ENCODE data around the gene RIPK3. TPM values are rescaled to one million over a fixed set of nuclear protein-coding genes. Genes with fewer than 3 reads are reported as not detected.

RIPK3 gene
- polyA plus RNA-seq, 2 of the 4 experiments (the other 2 are of a cell fraction): not detected

DNA sequence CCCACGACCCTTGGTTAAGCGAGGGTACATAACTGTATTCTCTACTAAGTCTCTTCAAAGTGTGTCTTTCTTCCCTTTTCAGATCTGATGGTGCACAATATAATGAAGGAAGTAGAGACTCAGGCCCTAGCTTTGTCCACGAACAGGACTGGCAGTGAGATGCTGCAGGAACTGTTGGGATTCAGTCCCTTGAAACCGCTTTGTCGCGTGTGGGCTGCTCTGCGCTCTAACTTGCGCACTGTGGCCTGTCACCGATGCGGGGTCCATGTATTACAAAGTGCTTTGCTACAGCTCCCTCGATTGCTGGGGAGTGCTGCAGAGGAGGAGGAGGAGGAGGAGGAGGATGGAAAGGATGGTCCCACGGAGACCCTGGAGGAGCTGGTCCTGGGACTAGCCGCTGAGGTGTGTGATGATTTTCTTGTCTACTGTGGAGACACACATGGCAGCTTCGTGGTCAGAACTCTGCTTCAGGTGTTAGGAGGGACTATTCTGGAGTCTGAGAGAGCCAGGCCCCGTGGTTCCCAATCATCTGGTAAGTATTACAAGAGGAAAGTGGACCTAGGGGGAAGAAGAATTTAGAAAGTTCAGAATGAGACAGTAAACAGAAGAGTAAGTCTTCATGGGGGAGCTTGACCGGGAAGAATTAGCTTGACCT is 39.3 kb downstream of the RIPK3 start:
- Histone ChIP-seq H3K9me3 (no peaks in the 10 kb centered on the region), H3K4me2 (peak overlapping the region; percentile 81), H3K27ac (peak overlapping the region; percentile 82 to 92), H3K4me1 (peaks cover 15% of the 10 kb centered on the region; the same call in 2 of the 3 replicates), H3K4me3 (peak overlapping the region; percentile 81)
- DNase-seq (ENCODE audit: low read depth in 1 of 2, low spot score in 1 of 2) (no peak), FAIRE-seq (no peak), ATAC-seq (no peak)
- POLR2A ChIA-PET: interaction anchor here (1.0 to 3.4 kb wide), 5 partner anchors 8 to 131 kb away, joined by 5 to 53 read pairs (median 9); partner anchors contain the start of genes CIDEB, KHNYN, RABGGTA and TINF2
- WGBS (ENCODE audit: missing lambda C conversion rate): 48% methylated on average over 16 of the region's 16 CpGs
- CTCF ChIA-PET: interaction anchor here (1.7 to 46.6 kb wide), 7 partner anchors 10 to 130 kb away, joined by 4 to 1142 read pairs (median 135); partner anchors contain the start of genes CBLN3, CIDEB, KHNYN and LTB4R
- no peak for TF ChIP-seq USF2 (IDR thresholded peaks at IDR 0.05)
- TF ChIP-seq FOSB (CRISPR knock-in tag; IDR thresholded peaks at IDR 0.05): no peak
- no peak for TF ChIP-seq RFX5 (IDR thresholded peaks at IDR 0.05)
- no peak for TF ChIP-seq POLR2AphosphoS2 (conservative IDR thresholded peaks at IDR 0.05; ENCODE audit: low read length)
- TF ChIP-seq RARB (CRISPR knock-in tag; IDR thresholded peaks at IDR 0.05): no peak
- TF ChIP-seq RCOR1 (IDR thresholded peaks at IDR 0.05; ENCODE audit: low read depth, low read length): no peak
- no peak for TF ChIP-seq ZC3H11A (IDR thresholded peaks at IDR 0.05)
- TF ChIP-seq ATOH8 (CRISPR knock-in tag; IDR thresholded peaks at IDR 0.05; ENCODE audit: low read depth): no peak
- TF ChIP-seq NR3C1 (IDR thresholded peaks at IDR 0.05): no peak
- TF ChIP-seq KDM1A (IDR thresholded peaks at IDR 0.05; ENCODE audit: low read depth): no peak
- no peak for TF ChIP-seq CHD2 (IDR thresholded peaks at IDR 0.05; ENCODE audit: low read length, partially characterized antibody)
- no peak for TF ChIP-seq FOXS1 (CRISPR knock-in tag; IDR thresholded peaks at IDR 0.05)
- no peak for TF ChIP-seq TFCP2L1 (CRISPR knock-in tag; IDR thresholded peaks at IDR 0.05)
- TF ChIP-seq EHF (CRISPR knock-in tag; IDR thresholded peaks at IDR 0.05): no peak
- TF ChIP-seq ZSCAN20 (CRISPR knock-in tag; IDR thresholded peaks at IDR 0.05): no peak
- TF ChIP-seq, protein P1, sequence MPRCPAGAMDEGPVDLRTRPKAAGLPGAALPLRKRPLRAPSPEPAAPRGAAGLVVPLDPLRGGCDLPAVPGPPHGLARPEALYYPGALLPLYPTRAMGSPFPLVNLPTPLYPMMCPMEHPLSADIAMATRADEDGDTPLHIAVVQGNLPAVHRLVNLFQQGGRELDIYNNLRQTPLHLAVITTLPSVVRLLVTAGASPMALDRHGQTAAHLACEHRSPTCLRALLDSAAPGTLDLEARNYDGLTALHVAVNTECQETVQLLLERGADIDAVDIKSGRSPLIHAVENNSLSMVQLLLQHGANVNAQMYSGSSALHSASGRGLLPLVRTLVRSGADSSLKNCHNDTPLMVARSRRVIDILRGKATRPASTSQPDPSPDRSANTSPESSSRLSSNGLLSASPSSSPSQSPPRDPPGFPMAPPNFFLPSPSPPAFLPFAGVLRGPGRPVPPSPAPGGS (IDR thresholded peaks at IDR 0.05): no peak
- TF ChIP-seq, protein P2, sequence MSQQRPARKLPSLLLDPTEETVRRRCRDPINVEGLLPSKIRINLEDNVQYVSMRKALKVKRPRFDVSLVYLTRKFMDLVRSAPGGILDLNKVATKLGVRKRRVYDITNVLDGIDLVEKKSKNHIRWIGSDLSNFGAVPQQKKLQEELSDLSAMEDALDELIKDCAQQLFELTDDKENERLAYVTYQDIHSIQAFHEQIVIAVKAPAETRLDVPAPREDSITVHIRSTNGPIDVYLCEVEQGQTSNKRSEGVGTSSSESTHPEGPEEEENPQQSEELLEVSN (IDR thresholded peaks at IDR 0.05; ENCODE audit: borderline replicate concordance, low read depth): no peak
- no peak for TF ChIP-seq CEBPB (IDR thresholded peaks at IDR 0.05)
- TF ChIP-seq, protein P3, sequence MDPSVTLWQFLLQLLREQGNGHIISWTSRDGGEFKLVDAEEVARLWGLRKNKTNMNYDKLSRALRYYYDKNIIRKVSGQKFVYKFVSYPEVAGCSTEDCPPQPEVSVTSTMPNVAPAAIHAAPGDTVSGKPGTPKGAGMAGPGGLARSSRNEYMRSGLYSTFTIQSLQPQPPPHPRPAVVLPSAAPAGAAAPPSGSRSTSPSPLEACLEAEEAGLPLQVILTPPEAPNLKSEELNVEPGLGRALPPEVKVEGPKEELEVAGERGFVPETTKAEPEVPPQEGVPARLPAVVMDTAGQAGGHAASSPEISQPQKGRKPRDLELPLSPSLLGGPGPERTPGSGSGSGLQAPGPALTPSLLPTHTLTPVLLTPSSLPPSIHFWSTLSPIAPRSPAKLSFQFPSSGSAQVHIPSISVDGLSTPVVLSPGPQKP (IDR thresholded peaks at IDR 0.05; ENCODE audit: low read depth, low read length): no peak
